ENCODE data around the gene PDIA2.

DNA sequence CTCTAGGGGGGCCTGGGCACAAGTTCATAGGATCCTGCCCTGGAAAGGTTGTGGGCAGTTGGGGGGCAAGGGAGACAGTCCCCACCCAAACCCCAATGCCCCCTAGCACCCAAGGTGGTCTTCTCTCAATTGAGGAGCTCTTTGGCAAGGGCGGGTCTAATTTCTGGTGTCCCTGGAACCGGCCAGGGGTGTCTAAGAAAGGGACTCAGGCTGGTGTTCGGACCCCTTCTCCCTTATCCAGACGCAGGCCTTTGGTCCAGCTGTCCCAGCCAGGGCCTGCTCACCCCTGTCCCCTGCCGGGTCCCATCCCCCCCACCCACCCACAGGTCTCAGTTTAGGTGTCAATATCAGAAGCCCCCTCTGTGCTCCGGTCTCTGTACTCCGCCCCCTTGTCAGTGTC is 3.4 kb upstream of the PDIA2 start:
- TF ChIP-seq, protein P1, sequence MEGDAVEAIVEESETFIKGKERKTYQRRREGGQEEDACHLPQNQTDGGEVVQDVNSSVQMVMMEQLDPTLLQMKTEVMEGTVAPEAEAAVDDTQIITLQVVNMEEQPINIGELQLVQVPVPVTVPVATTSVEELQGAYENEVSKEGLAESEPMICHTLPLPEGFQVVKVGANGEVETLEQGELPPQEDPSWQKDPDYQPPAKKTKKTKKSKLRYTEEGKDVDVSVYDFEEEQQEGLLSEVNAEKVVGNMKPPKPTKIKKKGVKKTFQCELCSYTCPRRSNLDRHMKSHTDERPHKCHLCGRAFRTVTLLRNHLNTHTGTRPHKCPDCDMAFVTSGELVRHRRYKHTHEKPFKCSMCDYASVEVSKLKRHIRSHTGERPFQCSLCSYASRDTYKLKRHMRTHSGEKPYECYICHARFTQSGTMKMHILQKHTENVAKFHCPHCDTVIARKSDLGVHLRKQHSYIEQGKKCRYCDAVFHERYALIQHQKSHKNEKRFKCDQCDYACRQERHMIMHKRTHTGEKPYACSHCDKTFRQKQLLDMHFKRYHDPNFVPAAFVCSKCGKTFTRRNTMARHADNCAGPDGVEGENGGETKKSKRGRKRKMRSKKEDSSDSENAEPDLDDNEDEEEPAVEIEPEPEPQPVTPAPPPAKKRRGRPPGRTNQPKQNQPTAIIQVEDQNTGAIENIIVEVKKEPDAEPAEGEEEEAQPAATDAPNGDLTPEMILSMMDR (IDR thresholded peaks at IDR 0.05) = no peak
- TF ChIP-seq POLR2AphosphoS5 (IDR thresholded peaks at IDR 0.05) = no peak
- no peak for TF ChIP-seq POLR2A (IDR thresholded peaks at IDR 0.05)
